HEK293T (cell line): ENCODE measurements around the gene PHF11.

Experiments used
- BHLHE40 ChIP-seq: fragments of 450-650 bp; IDR thresholded peaks from 2 replicates; pipeline ENCODE4 v1.6.1; 2016; ENCODE audit warnings: mild to moderate bottlenecking, moderate library complexity, borderline replicate concordance
- ELF4 ChIP-seq: fragments of 450-650 bp; IDR thresholded peaks from 2 replicates; pipeline ENCODE4 v1.6.1; 2017; ENCODE audit warnings: antibody characterized with exemption
- FOXK2 ChIP-seq: fragments of 450-650 bp; IDR thresholded peaks from 2 replicates; pipeline ENCODE4 v1.6.1; 2016; ENCODE audit warnings: mild to moderate bottlenecking
- FOXM1 ChIP-seq: fragments of 450-650 bp; IDR thresholded peaks from 2 replicates; pipeline ENCODE4 v1.6.1; 2017; ENCODE audit warnings: mild to moderate bottlenecking, borderline replicate concordance
- L3MBTL2 ChIP-seq: fragments of 450-650 bp; conservative IDR thresholded peaks from 2 replicates; pipeline ENCODE4 v1.6.1; 2016; ENCODE audit warnings: mild to moderate bottlenecking
- NFRKB ChIP-seq: fragments of 450-650 bp; IDR thresholded peaks from 2 replicates; pipeline ENCODE4 v1.6.1; 2016; ENCODE audit warnings: mild to moderate bottlenecking, moderate library complexity
- SP1 ChIP-seq: fragments of 450-650 bp; IDR thresholded peaks from 2 replicates; pipeline ENCODE4 v1.6.1; 2017
- SUZ12 ChIP-seq: fragments of 450-650 bp; IDR thresholded peaks from 2 replicates; pipeline ENCODE4 v1.6.1; 2016; ENCODE audit warnings: mild to moderate bottlenecking

- TF ChIP-seq SP1 = no peak
- TF ChIP-seq SUZ12 = no peak
- no peak for TF ChIP-seq FOXM1
- no peak for TF ChIP-seq FOXK2
- no peak for TF ChIP-seq L3MBTL2
- TF ChIP-seq ELF4 = no peak
- TF ChIP-seq BHLHE40 = no peak
- TF ChIP-seq NFRKB = no peak
Measured at GRCh38 chr13:49495783-49496762, at the start of gene PHF11.
